ENCODE measurements around the gene TRMT1. TPM values are rescaled to one million over a fixed set of nuclear protein-coding genes. Genes with fewer than 3 reads are reported as not detected.
A peak's percentile ranks its signal among the peaks of the same experiment; 100 is the strongest.

The TRMT1 gene
- total and polyA plus RNA-seq, 2 experiments from 2014 or later: 88.6 to 90.1 TPM

- H3K9me2 ChIP-seq (ENCODE audit: insufficient read depth): no peaks in the 10 kb centered on the region
- H2AFZ ChIP-seq: no peak overlapping the region
- peaks cover 8% of the 10 kb centered on the region for H4K20me1 ChIP-seq (replicated peaks; ENCODE audit: insufficient read depth)
- ATAC-seq (no peak), DNase-seq (ENCODE audit: low spot score) (no peak)
- no peak for TF ChIP-seq CREB1 (CRISPR knock-in tag; IDR thresholded peaks at IDR 0.05; ENCODE audit: low read depth)
- no peak for TF ChIP-seq POLR2AphosphoS5 (IDR thresholded peaks at IDR 0.05; ENCODE audit: low read depth)
- TF ChIP-seq EZH2phosphoT487 (IDR thresholded peaks at IDR 0.05; ENCODE audit: unreplicated experiment): no peak
- TF ChIP-seq, protein P1, sequence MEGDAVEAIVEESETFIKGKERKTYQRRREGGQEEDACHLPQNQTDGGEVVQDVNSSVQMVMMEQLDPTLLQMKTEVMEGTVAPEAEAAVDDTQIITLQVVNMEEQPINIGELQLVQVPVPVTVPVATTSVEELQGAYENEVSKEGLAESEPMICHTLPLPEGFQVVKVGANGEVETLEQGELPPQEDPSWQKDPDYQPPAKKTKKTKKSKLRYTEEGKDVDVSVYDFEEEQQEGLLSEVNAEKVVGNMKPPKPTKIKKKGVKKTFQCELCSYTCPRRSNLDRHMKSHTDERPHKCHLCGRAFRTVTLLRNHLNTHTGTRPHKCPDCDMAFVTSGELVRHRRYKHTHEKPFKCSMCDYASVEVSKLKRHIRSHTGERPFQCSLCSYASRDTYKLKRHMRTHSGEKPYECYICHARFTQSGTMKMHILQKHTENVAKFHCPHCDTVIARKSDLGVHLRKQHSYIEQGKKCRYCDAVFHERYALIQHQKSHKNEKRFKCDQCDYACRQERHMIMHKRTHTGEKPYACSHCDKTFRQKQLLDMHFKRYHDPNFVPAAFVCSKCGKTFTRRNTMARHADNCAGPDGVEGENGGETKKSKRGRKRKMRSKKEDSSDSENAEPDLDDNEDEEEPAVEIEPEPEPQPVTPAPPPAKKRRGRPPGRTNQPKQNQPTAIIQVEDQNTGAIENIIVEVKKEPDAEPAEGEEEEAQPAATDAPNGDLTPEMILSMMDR (conservative IDR thresholded peaks at IDR 0.05; ENCODE audit: low read depth in 2 of 2): no peak
- no peak for TF ChIP-seq ZNF114 (CRISPR knock-in tag; IDR thresholded peaks at IDR 0.05)
- no peak for TF ChIP-seq JUNB (IDR thresholded peaks at IDR 0.05; ENCODE audit: unreplicated experiment)
- no peak for TF ChIP-seq EZH2 (IDR thresholded peaks at IDR 0.05; ENCODE audit: low read depth, unreplicated experiment)
- no peak for TF ChIP-seq STAT1 (IDR thresholded peaks at IDR 0.05; ENCODE audit: unreplicated experiment)
- TF ChIP-seq, protein P2, sequence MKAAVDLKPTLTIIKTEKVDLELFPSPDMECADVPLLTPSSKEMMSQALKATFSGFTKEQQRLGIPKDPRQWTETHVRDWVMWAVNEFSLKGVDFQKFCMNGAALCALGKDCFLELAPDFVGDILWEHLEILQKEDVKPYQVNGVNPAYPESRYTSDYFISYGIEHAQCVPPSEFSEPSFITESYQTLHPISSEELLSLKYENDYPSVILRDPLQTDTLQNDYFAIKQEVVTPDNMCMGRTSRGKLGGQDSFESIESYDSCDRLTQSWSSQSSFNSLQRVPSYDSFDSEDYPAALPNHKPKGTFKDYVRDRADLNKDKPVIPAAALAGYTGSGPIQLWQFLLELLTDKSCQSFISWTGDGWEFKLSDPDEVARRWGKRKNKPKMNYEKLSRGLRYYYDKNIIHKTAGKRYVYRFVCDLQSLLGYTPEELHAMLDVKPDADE (IDR thresholded peaks at IDR 0.05): no peak
- TF ChIP-seq REST (IDR thresholded peaks at IDR 0.05; ENCODE audit: unreplicated experiment): no peak
- H3K4me2 ChIP-seq: peak overlapping the region; percentile 98
- peak overlapping the region; percentile 90 for H3K4me3 ChIP-seq
- H3K4me1 ChIP-seq (ENCODE audit: insufficient read depth): peaks cover under 1% of the 10 kb centered on the region
- H3K27ac ChIP-seq (ENCODE audit: low read depth): peak overlapping the region; percentile 96
- Mint-ChIP-seq H3K9me3 (peaks cover 23% of the 10 kb centered on the region), H3K4me3 (peak overlapping the region; percentile 99), H3K27me3 (ENCODE audit: insufficient read depth, low read depth, poor library complexity) (peaks cover 50% of the 10 kb centered on the region), H3K36me3 (ENCODE audit: low read depth) (peaks cover 35% of the 10 kb centered on the region), H3K4me1 (peaks cover 13% of the 10 kb centered on the region), H3K27ac (peak overlapping the region; percentile 99)
- H3K36me3 ChIP-seq (ENCODE audit: insufficient read depth): peaks cover 7% of the 10 kb centered on the region; the same call in 1 of the 2 replicates
- no peaks in the 10 kb centered on the region for H3K27me3 ChIP-seq (ENCODE audit: insufficient read depth)
- peaks cover 19% of the 10 kb centered on the region for H3F3A ChIP-seq (replicated peaks; ENCODE audit: low read depth)
- H3K79me2 ChIP-seq (replicated peaks; ENCODE audit: insufficient read depth): peaks cover 44% of the 10 kb centered on the region
These were observed 34.5 kb upstream of the TRMT1 start for GRCh38 chr19:13150931-13151604.

Data from GM23338 (cell line).